HG03135 (cell line): ENCODE measurements around the gene PREX1.
A peak's percentile ranks its signal among the peaks of the same experiment; 100 is the strongest.

Source experiments
- ATAC-seq: cut with Tn5 transposase; IDR thresholded peaks from one replicate; pipeline ENCODE4 v1.9.1; 2021; ENCODE audit warnings: mild to moderate bottlenecking, moderate library complexity; ENCODE audit not compliant: unreplicated experiment

The PREX1 gene

DNA sequence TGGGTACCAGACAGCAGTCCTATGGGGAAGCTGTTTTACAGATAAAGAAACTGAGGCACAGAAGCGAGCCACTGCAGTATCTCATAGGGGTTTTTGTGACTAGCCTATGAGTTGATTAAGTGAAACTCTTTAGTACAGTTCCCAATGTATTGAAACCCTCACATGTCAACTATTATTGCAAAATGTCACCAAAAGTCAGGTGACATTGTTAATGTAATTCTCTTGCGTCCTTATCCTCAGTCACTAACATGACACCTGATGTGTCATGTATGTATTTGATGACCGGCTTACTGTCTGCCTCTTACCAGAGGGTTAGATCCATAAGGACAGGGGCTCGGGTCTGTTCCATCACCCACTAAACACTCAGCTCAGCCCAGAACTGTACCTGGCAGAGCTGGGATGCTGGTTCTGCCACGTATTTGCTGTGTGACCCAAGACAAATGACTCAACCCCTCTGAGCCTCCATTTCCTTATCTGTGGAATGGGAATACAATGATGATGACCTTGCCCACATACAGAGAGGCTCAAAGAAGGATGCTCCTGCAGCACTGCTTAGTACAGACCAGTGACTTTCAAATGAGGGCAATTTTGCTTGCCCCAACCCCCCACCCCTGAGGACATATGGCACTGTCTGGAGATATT is 32.9 kb downstream of the PREX1 start:
- ATAC-seq = no peak

GRCh38 chr20:48794360-48794759 is 33.4 kb downstream of the PREX1 start:
- ATAC-seq = no peak

GRCh38 chr20:48793776-48794175 is 34.0 kb downstream of the PREX1 start:
- no peak for ATAC-seq

GRCh38 chr20:48791666-48792071 is 36.1 kb downstream of the PREX1 start:
- ATAC-seq = no peak

DNA sequence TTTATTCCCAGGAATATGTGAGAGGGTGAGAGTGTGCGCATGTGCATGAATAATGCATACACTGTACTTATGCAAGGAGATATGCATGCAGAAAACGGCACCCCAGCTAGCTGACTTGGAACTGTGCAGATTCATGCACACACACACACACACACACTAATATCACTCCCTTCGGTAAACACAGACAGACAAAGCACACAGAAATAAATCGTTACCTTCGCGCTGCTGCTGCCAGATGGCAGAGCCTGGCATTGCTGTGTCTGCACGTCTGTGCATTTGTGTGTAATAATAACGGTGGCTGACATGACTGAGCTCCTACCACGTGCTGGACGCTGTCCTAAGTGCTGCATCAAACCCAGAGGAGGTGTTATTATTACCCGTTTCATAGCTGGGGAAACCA is 36.8 kb downstream of the PREX1 start:
- no peak for ATAC-seq

DNA sequence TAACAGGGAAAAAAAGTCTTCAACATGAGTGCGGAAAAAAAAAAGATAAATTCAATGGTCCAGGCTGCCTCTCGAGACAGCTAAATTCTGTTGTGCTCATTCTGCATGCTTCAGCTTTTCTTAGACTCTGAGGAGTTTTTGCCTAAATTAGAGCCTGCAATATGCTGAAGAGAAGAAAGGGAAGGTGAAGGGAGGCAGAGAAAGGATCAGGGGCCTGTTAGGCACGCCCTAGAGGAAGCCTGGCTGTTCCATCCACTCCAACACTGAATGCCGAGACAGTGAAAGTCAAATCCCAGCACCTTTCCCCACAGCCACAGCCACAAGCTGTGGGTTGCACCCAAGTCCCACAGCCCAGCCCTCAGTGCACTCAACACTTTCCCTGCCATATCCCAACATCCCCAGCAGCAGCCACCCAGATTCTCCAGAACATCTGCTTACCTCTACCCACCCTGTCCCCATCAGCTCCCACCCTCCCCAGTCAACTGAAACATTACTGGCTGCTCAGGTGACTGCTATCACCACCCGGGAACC is 37.3 kb downstream of the PREX1 start:
- ATAC-seq = no peak

DNA sequence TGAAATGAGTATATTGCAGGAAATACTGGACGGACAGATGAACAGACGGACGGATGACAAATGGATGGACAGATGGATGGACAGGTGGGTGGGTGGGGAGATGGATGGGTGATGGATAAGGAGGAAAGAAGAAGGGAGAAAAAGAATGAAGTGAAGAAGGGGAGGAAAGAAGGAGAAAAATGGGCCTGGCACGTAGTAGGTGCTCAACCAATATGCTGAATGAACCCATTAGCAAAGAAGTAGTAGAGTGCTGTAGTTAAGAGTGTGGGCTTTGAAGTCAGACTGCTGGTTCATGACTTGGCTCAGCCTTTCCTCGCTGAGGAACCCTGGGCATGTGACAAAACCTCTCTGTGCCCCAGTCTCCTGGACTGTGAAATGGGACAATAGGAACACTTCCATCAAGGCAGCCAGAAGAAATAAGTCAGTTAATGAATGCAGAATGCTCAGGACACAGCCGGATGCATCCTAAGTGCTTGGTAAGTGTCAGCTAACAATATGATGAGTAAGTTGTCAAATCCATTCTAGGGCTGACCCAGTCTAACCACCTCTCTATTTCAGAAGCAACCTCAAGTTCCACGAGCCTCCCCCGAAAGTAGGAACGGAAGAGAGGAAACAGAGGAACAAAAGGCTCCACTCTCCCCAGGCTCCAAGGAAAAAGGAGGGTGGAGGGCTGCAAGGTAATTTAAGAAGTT is 37.9 kb downstream of the PREX1 start:
- ATAC-seq = no peak

- peak; percentile 24 for ATAC-seq
Observed at GRCh38 chr20:48789185-48789668, 38.6 kb downstream of the PREX1 start.

GRCh38 chr20:48788486-48789072 is 39.2 kb downstream of the PREX1 start:
- peak; percentile 56 for ATAC-seq

GRCh38 chr20:48787861-48788375 is 39.9 kb downstream of the PREX1 start:
- ATAC-seq = peak; percentile 17

DNA sequence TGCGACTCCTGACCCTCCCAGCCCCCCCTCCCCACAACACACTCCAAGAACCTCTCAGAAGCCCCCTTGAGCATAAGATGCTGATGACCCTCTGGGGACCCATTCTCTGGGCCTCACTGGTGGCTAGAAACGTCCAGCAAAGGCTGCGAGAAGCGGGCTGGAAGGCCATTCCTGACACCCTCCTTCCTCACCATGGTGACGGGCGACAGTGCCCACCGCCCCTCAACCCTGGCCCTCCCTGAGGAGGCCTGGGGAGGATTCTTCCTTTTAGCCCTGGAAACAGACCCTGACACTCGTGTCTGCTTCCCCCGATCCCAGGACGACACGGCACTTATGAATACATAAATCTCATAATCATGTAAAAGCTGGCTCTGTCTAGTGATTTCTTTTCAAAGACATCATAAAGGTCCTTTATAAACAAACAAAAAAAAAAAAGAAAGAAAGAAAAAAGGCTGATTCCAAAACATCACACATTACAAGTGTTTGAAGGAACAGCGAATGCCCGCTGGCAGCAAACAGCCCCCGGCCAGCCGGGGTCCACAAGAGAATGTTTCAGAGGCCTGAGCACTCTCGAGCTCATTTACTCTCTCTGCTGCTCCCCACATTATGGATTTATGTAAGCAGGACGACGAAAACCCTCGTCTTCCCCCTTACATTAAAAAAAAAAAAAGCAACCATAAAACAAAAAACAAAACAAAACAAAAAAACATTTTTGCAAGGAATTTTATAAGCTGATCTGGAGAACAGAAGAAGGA is 40.7 kb downstream of the PREX1 start:
- no peak for ATAC-seq

GRCh38 chr20:48785801-48786200 is 42.0 kb downstream of the PREX1 start:
- ATAC-seq = no peak

GRCh38 chr20:48785256-48785655 is 42.5 kb downstream of the PREX1 start:
- no peak for ATAC-seq

DNA sequence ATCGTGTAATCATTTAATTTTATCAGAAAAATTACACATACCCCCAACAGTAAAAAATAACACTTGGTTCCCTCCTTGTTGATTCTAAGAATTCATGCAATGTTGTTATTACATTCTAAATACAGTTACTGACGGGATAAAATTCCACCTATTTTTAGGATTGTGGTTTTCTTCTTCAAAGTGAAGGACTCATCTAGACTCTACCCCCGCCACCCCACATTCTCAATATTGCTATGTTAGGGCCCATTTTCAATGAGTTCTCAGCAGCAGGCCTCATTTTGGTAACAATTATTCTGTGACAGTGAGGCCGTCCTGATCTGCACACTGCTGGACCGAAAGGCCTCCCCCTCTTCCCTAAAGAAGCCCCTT is 43.5 kb downstream of the PREX1 start:
- no peak for ATAC-seq

- no peak for ATAC-seq
Observed at GRCh38 chr20:48783533-48784272, 44.1 kb downstream of the PREX1 start.

DNA sequence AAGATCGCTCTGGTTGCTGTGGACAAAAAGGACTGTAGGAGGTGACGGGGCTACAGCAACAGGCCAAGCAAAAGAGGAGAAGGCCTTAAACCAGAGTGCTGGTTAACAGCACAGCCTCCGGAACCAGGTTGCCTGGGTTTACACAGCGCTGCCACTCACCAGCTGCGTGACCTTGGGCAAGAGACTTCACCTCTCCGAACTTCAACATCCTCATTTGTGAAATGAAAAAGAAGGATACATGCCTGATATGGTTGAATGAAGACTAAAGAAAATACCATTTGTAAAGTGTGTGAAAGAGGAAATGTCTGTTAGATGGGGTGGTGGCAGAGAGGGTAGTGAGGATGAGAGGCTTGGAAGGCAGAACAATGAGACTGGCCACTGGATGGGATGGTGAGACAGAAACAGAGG is 44.9 kb downstream of the PREX1 start:
- ATAC-seq = no peak

DNA sequence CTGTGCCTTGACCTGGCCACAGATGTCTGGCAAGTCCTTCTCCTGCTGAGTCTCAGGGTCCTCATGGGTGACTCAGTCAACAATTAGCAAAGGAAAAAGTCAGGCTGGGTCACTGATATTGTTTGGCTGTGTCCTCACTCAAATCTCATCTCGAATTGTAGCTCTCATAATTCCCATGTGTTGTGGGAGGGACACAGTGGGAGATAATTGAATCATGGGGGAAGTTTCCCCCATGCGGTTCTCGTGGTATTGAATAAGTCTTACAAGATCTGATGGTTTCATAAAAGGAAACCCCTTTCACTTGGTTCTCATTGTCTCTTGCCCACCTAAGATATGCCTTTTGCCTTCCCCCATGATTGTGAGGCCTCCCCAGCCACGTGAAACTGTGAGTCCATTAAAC is 45.7 kb downstream of the PREX1 start:
- no peak for ATAC-seq

DNA sequence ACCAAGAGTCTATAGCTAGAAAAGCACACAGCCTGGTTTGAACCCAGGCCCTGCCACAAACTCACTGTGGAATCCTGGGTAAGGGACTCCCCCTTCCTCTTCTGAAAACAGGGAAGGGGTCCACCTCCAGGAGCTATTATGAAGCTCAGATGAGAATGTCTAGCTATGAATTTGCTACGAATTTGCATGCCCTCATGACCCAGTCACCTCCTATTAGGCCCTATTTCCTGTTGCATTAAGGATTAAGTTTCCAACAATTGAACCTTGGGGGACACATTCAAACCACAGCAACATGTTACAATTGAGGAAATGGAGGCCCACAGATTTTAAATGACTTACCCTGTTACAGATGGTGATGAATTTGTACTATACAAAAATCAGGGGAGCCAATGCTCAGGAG is 46.2 kb downstream of the PREX1 start:
- ATAC-seq = no peak

DNA sequence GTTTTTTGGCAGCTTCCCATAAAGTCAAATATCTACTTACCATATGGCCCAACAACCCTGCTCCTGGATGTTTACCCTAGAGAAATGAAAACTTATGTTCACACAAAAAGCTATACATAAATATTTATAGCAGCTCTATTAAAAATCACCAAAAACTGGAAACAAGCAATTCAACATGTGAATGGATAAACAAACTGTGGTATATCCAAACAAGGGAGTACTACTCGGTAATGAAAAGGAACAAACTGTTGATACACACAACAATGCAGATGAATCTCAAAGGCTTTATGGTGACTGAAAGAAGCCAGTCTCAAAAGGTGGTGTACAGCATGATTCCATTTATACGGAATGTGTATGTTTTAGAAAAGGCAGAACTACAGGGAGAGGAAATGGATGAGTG is 48.4 kb downstream of the PREX1 start:
- no peak for ATAC-seq

GRCh38 chr20:48777821-48778220 is 50.0 kb downstream of the PREX1 start:
- ATAC-seq = no peak
